Left lung (tissue), 10 donors: ENCODE measurements around the gene ZMYM2. TPM values are rescaled to one million over a fixed set of nuclear protein-coding genes. Genes with fewer than 3 reads are reported as not detected.

Experiments used
- ATAC-seq: fragments of 200-7000 bp; cut with Tn5 transposase; one replicate; pipeline ENCODE4 v1.9.1; 2020; ENCODE audit warnings: moderate library complexity
- DNase-seq, 4 donors: peaks; one replicate each; pipeline ENCODE4 v3.0.0-alpha.2; 2013 to 2020
- H3K27ac ChIP-seq, 2 donors: fragments of 200-600 bp; sonication (generic) in 1 of 2; one replicate each; pipeline versions ENCODE4 v1.5.0 to v1.8.0; 2020 to 2021
- H3K27me3 ChIP-seq, 2 donors: fragments of 200-600 bp; sonication (generic) in 1 of 2; one replicate each; pipeline versions ENCODE4 v1.5.0 to v1.8.0; 2020 to 2021
- H3K36me3 ChIP-seq, 2 donors: fragments of 200-600 bp; sonication (generic) in 1 of 2; one replicate each; pipeline versions ENCODE4 v1.5.0 to v1.8.0; 2020 to 2021
- H3K4me1 ChIP-seq, 2 donors: fragments of 200-600 bp; one replicate each; pipeline ENCODE4 v1.8.0; 2021
- H3K4me3 ChIP-seq, 2 donors: fragments of 200-600 bp; sonication (generic) in 1 of 2; one replicate each; pipeline versions ENCODE4 v1.5.0 to v1.8.0; 2020 to 2021; ENCODE audit warnings: mild to moderate bottlenecking in 1 of 2
- H3K9me3 ChIP-seq, 2 donors: fragments of 200-600 bp; sonication (generic) in 1 of 2; one replicate each; pipeline versions ENCODE4 v1.5.0 to v1.8.0; 2020 to 2021
- intact Hi-C, 2 donors: fragments of 100-400 bp; cut with DNase I; formaldehyde crosslinking; loops; one replicate each; pipeline versions ENCODE4 v1.11.2 to v1.14.2; 2022
- polyA plus RNA-seq, 6 donors: library from polyadenylated mRNA; unstranded; fragments of 120-200 nt; gene quantifications; one replicate each; pipeline ENCODE4 v1.2.1, GENCODE V29; 2013; ENCODE audit not compliant: insufficient read length in 6 of 6
- total RNA-seq, 2 donors: library from RNA; stranded (reverse); fragmentation: NEBNext Ultra II Directional; extraction: Animal tissue kit (Norgen Biotek cat#: 25700); gene quantifications; one replicate each; pipeline ENCODE4 v1.2.1, GENCODE V29; 2021
- TF ChIP-seq, protein P1 (sequence below), 2 donors: fragments of 200-600 bp; sonication (generic) in 1 of 2; IDR thresholded peaks; one replicate each; pipeline versions ENCODE4 v1.5.0 to v1.8.0; 2021; ENCODE audit warnings: antibody characterized with exemption in 2 of 2
- donor health status: DM: no; HTN: yes; CAD: no.
- donor health status: DM: no; HTN: no; CAD: no.

Gene ZMYM2
- total and polyA plus RNA-seq, 8 donors = 64.8 to 153 (median 122) TPM

DNA sequence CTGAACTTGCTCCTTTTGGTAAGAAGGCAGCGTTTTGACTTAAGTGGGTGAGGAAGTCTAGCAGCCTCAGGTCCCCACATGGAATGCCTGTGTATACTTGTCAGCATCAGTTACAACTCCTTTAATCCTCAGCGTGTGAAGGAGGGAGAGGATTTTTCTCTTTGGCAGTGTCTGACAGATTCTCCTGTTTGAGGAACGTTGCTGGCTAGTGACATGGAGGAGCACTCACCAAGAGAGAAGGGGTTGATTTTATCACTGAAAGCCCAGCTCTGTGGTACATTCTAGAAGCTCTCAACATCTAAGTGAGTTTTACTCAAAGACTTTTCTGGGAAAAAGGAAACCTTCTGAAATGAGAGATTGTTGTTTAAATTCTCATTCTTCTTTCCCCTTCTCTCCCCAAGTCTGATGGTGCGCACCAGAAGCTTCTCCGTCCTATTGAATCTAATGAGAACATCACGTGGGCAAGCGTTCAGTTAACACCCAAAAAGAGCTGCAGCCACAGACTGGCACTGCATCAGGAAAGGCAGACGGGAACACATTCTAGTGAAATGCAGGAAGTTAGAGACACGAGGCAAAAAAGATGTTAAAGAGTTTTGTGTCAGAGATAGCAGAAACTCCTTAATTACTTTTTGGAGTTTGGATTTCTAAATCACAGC, 144.1 kb downstream of the ZMYM2 start:
- DNase-seq (no peak), ATAC-seq (no peak)
- intact Hi-C loops = no loop called here
- TF ChIP-seq, protein P1, sequence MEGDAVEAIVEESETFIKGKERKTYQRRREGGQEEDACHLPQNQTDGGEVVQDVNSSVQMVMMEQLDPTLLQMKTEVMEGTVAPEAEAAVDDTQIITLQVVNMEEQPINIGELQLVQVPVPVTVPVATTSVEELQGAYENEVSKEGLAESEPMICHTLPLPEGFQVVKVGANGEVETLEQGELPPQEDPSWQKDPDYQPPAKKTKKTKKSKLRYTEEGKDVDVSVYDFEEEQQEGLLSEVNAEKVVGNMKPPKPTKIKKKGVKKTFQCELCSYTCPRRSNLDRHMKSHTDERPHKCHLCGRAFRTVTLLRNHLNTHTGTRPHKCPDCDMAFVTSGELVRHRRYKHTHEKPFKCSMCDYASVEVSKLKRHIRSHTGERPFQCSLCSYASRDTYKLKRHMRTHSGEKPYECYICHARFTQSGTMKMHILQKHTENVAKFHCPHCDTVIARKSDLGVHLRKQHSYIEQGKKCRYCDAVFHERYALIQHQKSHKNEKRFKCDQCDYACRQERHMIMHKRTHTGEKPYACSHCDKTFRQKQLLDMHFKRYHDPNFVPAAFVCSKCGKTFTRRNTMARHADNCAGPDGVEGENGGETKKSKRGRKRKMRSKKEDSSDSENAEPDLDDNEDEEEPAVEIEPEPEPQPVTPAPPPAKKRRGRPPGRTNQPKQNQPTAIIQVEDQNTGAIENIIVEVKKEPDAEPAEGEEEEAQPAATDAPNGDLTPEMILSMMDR (IDR thresholded peaks at IDR 0.05) = no peak
- no peaks in the 10 kb centered on the region for H3K36me3 ChIP-seq
- H3K4me1 ChIP-seq = no peaks in the 10 kb centered on the region
- peaks cover 3 to 56% of the 10 kb centered on the region in 2 donors for H3K27me3 ChIP-seq
- no peak overlapping the region for H3K27ac ChIP-seq
- H3K4me3 ChIP-seq = no peak overlapping the region
- no peaks in the 10 kb centered on the region for H3K9me3 ChIP-seq

GRCh38 chr13:20105161-20105689, 146.7 kb downstream of the ZMYM2 start:
- H3K27me3 ChIP-seq = peaks cover 0 to 33% of the 10 kb centered on the region in 2 donors
- TF ChIP-seq, protein P1 (IDR thresholded peaks at IDR 0.05) = no peak
- H3K4me3 ChIP-seq = no peak overlapping the region
- no peaks in the 10 kb centered on the region for H3K36me3 ChIP-seq
- intact Hi-C loops = no loop called here
- H3K4me1 ChIP-seq = no peaks in the 10 kb centered on the region
- ATAC-seq = no peak
- H3K9me3 ChIP-seq = no peaks in the 10 kb centered on the region
- H3K27ac ChIP-seq = no peak overlapping the region
- no peak for DNase-seq

DNA sequence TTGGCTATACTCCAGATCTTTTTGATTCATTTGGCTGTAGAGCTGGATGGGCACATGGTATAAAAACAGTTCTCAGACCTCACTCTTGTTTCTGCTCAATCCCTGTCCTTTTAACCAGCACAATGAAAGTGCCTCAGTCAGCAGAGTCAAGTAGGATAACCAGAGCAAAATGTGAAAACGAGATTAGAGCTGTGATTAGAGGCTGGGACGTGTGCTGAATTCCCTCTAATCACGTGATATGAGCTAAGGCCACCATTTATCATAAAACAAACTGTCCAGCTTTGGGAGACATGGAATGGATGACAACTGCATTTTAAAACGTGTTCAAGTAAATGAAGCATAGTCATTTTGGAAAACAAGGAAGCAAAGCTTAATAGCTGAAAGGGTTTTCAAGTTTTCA, 148.2 kb downstream of the ZMYM2 start:
- Histone ChIP-seq H3K4me3 (no peak overlapping the region), H3K9me3 (no peaks in the 10 kb centered on the region), H3K4me1 (no peaks in the 10 kb centered on the region), H3K27me3 (peaks cover 0 to 22% of the 10 kb centered on the region in 2 donors), H3K27ac (no peak overlapping the region), H3K36me3 (no peaks in the 10 kb centered on the region)
- intact Hi-C loops = no loop called here
- TF ChIP-seq, protein P1 (IDR thresholded peaks at IDR 0.05) = no peak
- no peak for DNase-seq
- ATAC-seq = no peak

DNA sequence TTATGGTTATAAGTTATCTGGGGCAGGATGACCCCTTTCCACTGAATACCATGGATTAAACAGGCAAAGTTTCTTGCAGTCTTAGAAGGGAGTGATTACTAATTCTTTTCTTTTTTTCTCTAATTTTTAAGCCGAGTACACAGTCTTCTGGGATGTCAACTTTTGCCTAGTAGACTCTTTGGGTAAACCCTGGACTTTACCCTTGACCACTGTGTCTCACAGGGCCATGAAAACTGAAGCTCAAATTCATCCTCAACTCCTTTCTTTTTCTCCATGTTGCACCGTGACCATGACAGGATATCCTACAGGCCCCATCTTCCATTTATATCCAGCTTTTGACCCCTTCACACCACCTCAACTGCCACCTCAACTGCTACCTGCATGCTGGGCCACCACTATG, 150.5 kb downstream of the ZMYM2 start:
- no peak for DNase-seq
- H3K4me3 ChIP-seq = no peak overlapping the region
- no peaks in the 10 kb centered on the region for H3K36me3 ChIP-seq
- peaks cover 0 to 6% of the 10 kb centered on the region in 2 donors for H3K27me3 ChIP-seq
- intact Hi-C loops = no loop called here
- no peaks in the 10 kb centered on the region for H3K9me3 ChIP-seq
- TF ChIP-seq, protein P1 (IDR thresholded peaks at IDR 0.05) = no peak
- no peak for ATAC-seq
- H3K27ac ChIP-seq = no peak overlapping the region
- H3K4me1 ChIP-seq = no peaks in the 10 kb centered on the region

GRCh38 chr13:20114066-20114610, 155.6 kb downstream of the ZMYM2 start:
- Histone ChIP-seq H3K36me3 (no peaks in the 10 kb centered on the region), H3K9me3 (no peaks in the 10 kb centered on the region), H3K4me1 (peaks cover 3 to 11% of the 10 kb centered on the region in 2 donors), H3K4me3 (no peak overlapping the region), H3K27me3 (peaks cover 0 to 6% of the 10 kb centered on the region in 2 donors), H3K27ac (no peak overlapping the region)
- ATAC-seq (peak; percentile 33), DNase-seq (peak in 1 of 4 donors; percentile 59)
- intact Hi-C loops = no loop called here
- TF ChIP-seq, protein P1 (IDR thresholded peaks at IDR 0.05) = no peak
